Activated T-helper 1 cell treated with anti-CD3 and anti-CD28 coated beads, Interleukin-2, amount 50 U/mL, for 16 hours (primary cell): Measurements from ENCODE around the gene JAML.

Experiments
- DNase-seq, 2 donors: peaks; one replicate each; pipeline ENCODE4 v3.0.0-alpha.2; 2020; ENCODE audit warnings: low read depth in 1 of 2, low spot score in 1 of 2

Gene JAML

GRCh38 chr11:118148856-118149255 lies 76.0 kb downstream of the JAML start:
- DNase-seq = no peak

GRCh38 chr11:118148240-118148639 lies 76.6 kb downstream of the JAML start:
- no peak for DNase-seq

GRCh38 chr11:118147502-118147901 lies 77.3 kb downstream of the JAML start:
- no peak for DNase-seq

- no peak for DNase-seq
Measured at GRCh38 chr11:118146554-118146953, 78.3 kb downstream of the JAML start.

- DNase-seq = peak; percentile 76 to 79
Measured at GRCh38 chr11:118145285-118146227, 79.3 kb downstream of the JAML start.

- no peak for DNase-seq
Measured at GRCh38 chr11:118144301-118145268, 80.2 kb downstream of the JAML start.
